Panc1 (cell line): ENCODE data around the gene BIRC6. TPM values are rescaled to one million over a fixed set of nuclear protein-coding genes. Genes with fewer than 3 reads are reported as not detected.

ENCODE experiments used
- ATAC-seq: fragments of 200-7000 bp; cut with Tn5 transposase; 2 replicates; pipeline ENCODE4 v1.9.1; 2020; ENCODE audit warnings: mild to moderate bottlenecking, moderate library complexity
- BruUV-seq: library from RNA; stranded (reverse); fragments of 400-500 nt; replicated peaks from 2 replicates; lab custom pipeline; 2021; lab: Mats Ljungman, UMichigan
- CTCF ChIA-PET: fragments of 300-600 bp; sonication (Branson Sonifier 250); formaldehyde crosslinking; loops from one replicate; lab custom pipeline; 2022; ENCODE audit warnings: antibody characterized with exemption; lab: Charles Lee
- POLR2A ChIA-PET: fragments of 300-600 bp; sonication (Branson Sonifier 250); formaldehyde crosslinking; loops from one replicate; lab custom pipeline; 2022; ENCODE audit warnings: antibody characterized with exemption; lab: Charles Lee
- DNase-seq: peaks from one replicate; pipeline ENCODE4 v3.0.0-alpha.2; 2010; ENCODE audit warnings: low read depth, low spot score
- H3K27ac ChIP-seq: 2 replicates; pipeline ENCODE4 v1.5.1; 2011; ENCODE audit warnings: mild to moderate bottlenecking, low read length, inconsistent platforms
- H3K27me3 ChIP-seq: fragments of 200-500 bp; sonication (Bioruptor generic); 2 replicates; pipeline ENCODE4 v1.6.0; 2014; ENCODE audit warnings: low read length, inconsistent platforms; ENCODE audit not compliant: control insufficient read depth, insufficient read depth
- H3K36me3 ChIP-seq: fragments of 200-500 bp; sonication (Bioruptor generic); 2 replicates; pipeline ENCODE4 v1.5.1; 2014; ENCODE audit warnings: inconsistent platforms, mild to moderate bottlenecking, low read length, moderate library complexity; ENCODE audit not compliant: control insufficient read depth, insufficient read depth
- H3K4me1 ChIP-seq: 2 replicates; pipeline ENCODE4 v1.5.1; 2011; ENCODE audit warnings: inconsistent platforms, mild to moderate bottlenecking, low read length, moderate library complexity; ENCODE audit not compliant: control insufficient read depth, insufficient read depth
- H3K4me3 ChIP-seq, 2 experiments: 2 replicates each; pipeline ENCODE4 v1.5.1; 2011 to 2012; ENCODE audit warnings: low read depth in 2 of 2, low read length in 2 of 2, mild to moderate bottlenecking in 2 of 2, inconsistent platforms in 1 of 2, moderate library complexity in 1 of 2
- H3K9me3 ChIP-seq: fragments of 200-500 bp; sonication (Bioruptor generic); 2 replicates; pipeline ENCODE4 v1.5.1; 2014; ENCODE audit warnings: low read depth, mild to moderate bottlenecking, inconsistent platforms, low read length, moderate library complexity; ENCODE audit not compliant: control insufficient read depth, insufficient read depth
- CTCF ChIP-seq: fragments of 450-650 bp; IDR thresholded peaks from 2 replicates; pipeline ENCODE4 v1.5.1; 2017; ENCODE audit warnings: mild to moderate bottlenecking
- POLR2AphosphoS5 ChIP-seq: IDR thresholded peaks from 2 replicates; pipeline ENCODE4 v1.6.1; 2012; ENCODE audit warnings: mild to moderate bottlenecking, low read depth, low read length, moderate library complexity
- REST ChIP-seq, 2 experiments: IDR thresholded peaks; 2 replicates each; pipeline ENCODE4 v1.6.1; 2011 to 2012; ENCODE audit warnings: low read depth in 2 of 2, control low read depth in 1 of 2, low read length in 1 of 2, mild to moderate bottlenecking in 1 of 2, moderate library complexity in 1 of 2; ENCODE audit not compliant: insufficient read depth in 1 of 2
- SIN3A ChIP-seq: IDR thresholded peaks from 2 replicates; pipeline ENCODE4 v1.6.1; 2012; ENCODE audit warnings: low read depth, mild to moderate bottlenecking, low read length, moderate library complexity, borderline replicate concordance; ENCODE audit not compliant: insufficient read depth
- TCF7L2 ChIP-seq: IDR thresholded peaks from 2 replicates; pipeline ENCODE4 v1.6.1; 2011; ENCODE audit warnings: mild to moderate bottlenecking, low read depth, low read length, inconsistent platforms
- in situ Hi-C: cut with HindIII; loops from 2 replicates; pipeline ENCODE4 v1.10.0; 2016; ENCODE audit warnings: low sequenced_read_pairs, low pct_unique_long_range_greater_than_20kb
- intact Hi-C: fragments of 100-400 bp; cut with micrococcal nuclease; formaldehyde crosslinking; loops from one replicate; pipeline ENCODE4 v1.10.0; 2022; ENCODE audit not compliant: unreplicated experiment
- total RNA-seq: library from RNA; stranded (reverse); gene quantifications from one replicate; pipeline ENCODE4 v1.2.1, GENCODE V29; 2021; ENCODE audit not compliant: unreplicated experiment

BIRC6 gene
- total RNA-seq, 1 experiment from 2014 or later: 73.1 TPM

GRCh38 chr2:32402091-32402490, 45.3 kb downstream of the BIRC6 start:
- TF ChIP-seq CTCF (no peak), TCF7L2 (no peak), REST (IDR thresholded peaks at IDR 0.05; ENCODE audit: insufficient read depth in 1 of 2, low read depth in 2 of 2, low read length in 1 of 2) (no peak), POLR2AphosphoS5 (no peak), SIN3A (no peak)
- ChIA-PET POLR2A (no interaction called here), CTCF (interaction anchor here (0.6 kb wide), 1 partner anchor 50 kb away, joined by 3 read pairs; no protein-coding TSS in a partner anchor)
- BruUV-seq: no TSS peak
- no peak overlapping the region for H3K27ac ChIP-seq
- H3K36me3 ChIP-seq: peaks cover 16% of the 10 kb centered on the region; the same call in 1 of the 2 replicates
- intact Hi-C loops (no loop called here), in situ Hi-C loops (no loop called here)
- no peaks in the 10 kb centered on the region for H3K4me1 ChIP-seq
- DNase-seq (no peak), ATAC-seq (no peak)
- no peaks in the 10 kb centered on the region for H3K9me3 ChIP-seq
- H3K27me3 ChIP-seq: no peaks in the 10 kb centered on the region
- H3K4me3 ChIP-seq: no peak overlapping the region

GRCh38 chr2:32403782-32404181, 47.0 kb downstream of the BIRC6 start:
- H3K4me3 ChIP-seq: no peak overlapping the region
- ATAC-seq (no peak), DNase-seq (no peak)
- ChIA-PET CTCF (no interaction called here), POLR2A (no interaction called here)
- in situ Hi-C loops: no loop called here
- no peaks in the 10 kb centered on the region for H3K9me3 ChIP-seq
- no peak for TF ChIP-seq CTCF
- no peak for TF ChIP-seq TCF7L2
- no peak for TF ChIP-seq POLR2AphosphoS5
- H3K27me3 ChIP-seq: no peaks in the 10 kb centered on the region
- H3K36me3 ChIP-seq: peaks cover 21% of the 10 kb centered on the region; the same call in 1 of the 2 replicates
- H3K4me1 ChIP-seq: no peaks in the 10 kb centered on the region
- H3K27ac ChIP-seq: no peak overlapping the region
- intact Hi-C loops: no loop called here
- BruUV-seq: no TSS peak
